GM12875 (cell line): ENCODE data around the gene NCEH1.

Experiments used
- H3K4me3 ChIP-seq: one replicate; pipeline ENCODE4 v1.5.1; 2011; ENCODE audit warnings: low read depth, low read length, control low read depth
- TF ChIP-seq, protein P1 (sequence below): IDR thresholded peaks from 2 replicates; pipeline ENCODE4 v1.5.1; 2011; ENCODE audit warnings: low read depth, mild to moderate bottlenecking, control low read depth, inconsistent platforms, low read length, moderate library complexity, borderline replicate concordance; ENCODE audit not compliant: insufficient read depth

NCEH1 gene

DNA sequence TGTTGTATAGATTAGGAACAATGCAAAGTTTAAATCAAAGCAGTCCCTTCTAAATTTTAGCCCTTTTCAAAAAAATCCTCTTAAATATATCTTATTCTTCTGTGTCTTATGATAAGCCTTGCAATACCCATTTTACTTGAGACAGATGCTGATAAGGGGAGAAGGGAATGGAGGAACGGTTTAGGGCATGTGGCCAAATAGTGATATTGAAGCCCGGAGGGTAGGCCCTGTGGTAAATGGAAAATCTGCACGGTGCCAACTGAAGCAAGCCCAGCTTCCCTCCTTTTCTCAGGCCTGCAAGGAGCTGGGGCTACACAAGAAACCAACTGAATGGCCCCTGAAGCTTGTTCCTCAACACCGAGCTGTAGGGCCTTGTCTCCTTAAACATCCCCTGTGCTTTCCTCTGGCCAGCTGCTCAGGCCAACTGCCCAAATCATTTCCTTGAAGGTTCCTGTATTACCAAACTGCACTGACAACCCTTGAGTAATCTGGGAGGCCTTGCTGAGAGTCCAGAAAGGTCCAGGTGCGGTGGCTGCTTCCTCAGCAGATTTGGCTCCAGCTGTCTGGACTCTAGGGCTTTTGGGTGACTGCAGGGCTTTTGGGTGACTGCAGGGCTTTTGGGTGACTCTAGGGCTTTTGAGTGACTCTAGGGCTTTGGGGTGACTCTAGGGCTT is 67.2 kb downstream of the NCEH1 start:
- TF ChIP-seq, protein P1, sequence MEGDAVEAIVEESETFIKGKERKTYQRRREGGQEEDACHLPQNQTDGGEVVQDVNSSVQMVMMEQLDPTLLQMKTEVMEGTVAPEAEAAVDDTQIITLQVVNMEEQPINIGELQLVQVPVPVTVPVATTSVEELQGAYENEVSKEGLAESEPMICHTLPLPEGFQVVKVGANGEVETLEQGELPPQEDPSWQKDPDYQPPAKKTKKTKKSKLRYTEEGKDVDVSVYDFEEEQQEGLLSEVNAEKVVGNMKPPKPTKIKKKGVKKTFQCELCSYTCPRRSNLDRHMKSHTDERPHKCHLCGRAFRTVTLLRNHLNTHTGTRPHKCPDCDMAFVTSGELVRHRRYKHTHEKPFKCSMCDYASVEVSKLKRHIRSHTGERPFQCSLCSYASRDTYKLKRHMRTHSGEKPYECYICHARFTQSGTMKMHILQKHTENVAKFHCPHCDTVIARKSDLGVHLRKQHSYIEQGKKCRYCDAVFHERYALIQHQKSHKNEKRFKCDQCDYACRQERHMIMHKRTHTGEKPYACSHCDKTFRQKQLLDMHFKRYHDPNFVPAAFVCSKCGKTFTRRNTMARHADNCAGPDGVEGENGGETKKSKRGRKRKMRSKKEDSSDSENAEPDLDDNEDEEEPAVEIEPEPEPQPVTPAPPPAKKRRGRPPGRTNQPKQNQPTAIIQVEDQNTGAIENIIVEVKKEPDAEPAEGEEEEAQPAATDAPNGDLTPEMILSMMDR = no peak
- no peak overlapping the region for H3K4me3 ChIP-seq

DNA sequence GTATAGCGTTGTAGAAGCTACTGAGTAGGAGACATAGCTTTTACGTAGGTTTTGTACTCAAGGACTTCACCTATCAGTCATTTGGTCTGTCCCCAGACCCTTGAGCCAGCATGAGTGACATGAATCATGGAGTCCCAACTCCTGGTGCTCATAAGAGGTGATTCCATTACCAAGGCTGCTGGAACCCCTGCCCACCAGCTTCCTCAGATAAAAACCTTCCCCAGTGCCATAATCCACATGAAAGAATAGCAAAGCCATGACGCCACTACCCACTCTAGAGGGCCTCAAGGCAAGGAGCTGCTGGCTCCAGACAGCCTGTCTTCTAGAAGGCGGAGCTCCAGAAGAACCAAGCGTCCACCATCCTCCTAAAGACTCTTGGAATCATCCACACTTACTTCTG is 69.6 kb downstream of the NCEH1 start:
- TF ChIP-seq, protein P1 = no peak
- H3K4me3 ChIP-seq = no peak overlapping the region

DNA sequence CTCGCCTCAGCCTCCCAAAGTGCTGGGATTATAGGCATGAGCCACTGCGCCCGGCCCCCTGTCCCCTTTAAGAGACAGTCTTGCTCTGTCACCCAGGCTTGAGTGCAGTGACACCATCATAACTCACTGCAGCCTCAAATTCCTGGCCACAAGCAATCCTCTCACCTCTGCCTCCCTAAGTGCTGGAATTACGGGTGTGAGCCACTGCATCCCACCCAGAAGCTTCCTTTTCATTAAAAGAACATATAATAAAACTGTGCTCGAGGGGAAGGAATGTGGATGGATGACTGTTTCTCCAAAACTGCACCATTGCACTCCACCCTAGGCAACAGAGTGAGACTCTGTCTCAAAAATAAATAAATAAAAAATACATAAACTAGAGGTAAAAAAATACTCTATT is 70.1 kb downstream of the NCEH1 start:
- no peak overlapping the region for H3K4me3 ChIP-seq
- TF ChIP-seq, protein P1 = no peak

DNA sequence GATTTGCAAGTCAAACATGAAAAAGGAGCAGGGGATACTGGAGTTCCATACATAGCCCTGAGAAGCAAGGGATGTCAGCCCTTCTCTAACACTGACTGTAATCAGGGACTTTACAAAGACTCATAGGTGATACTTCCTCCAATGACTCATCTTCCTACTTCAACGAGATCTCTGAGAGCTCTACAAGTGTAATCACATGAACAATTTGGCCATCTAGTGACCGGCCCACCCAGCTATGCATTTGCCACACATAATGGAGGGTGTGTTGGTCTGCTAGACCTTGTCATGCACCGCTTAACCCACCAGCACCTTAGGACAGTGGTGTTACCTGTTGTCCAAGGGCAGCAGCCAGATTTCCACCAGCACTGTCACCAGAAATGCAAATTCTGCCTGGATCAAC is 75.3 kb downstream of the NCEH1 start:
- TF ChIP-seq, protein P1 = no peak
- no peak overlapping the region for H3K4me3 ChIP-seq

DNA sequence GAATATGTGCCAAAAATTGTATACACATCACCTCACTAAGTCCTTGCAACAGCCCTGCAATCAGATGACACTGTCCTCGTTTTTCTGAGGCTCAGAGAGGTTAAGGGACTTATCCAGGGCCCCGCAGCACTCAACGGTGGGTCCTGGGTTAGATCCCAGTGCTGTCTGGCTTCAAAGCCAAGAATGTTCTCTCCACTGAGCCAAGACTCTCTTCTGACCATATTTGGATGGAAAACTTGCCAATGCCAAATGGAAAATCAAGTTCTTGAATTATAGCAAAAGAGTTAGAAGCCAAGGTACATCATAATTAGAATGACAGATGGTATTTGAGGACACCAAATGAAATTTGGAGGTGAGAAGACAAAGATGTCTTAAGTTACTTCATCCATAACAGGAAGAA is 75.9 kb downstream of the NCEH1 start:
- TF ChIP-seq, protein P1 = no peak
- H3K4me3 ChIP-seq = no peak overlapping the region

DNA sequence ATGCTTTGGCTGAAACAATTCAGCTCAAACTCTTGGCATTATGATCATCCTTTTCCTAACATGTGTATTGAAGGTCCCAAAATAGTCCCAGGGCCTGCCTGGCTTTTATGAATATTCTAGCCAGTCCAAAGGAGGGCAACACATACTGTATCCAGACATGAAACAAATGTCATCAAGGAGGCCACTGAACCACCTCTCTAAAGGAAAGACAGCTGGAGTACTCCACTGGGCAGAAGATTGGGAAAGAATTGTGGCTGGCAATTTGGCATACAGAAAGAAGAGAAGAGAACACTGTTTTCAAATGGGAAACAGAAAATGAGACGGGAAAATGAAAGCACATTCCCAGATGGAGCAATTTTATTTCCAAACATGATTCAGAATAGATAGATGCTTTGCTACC is 80.6 kb downstream of the NCEH1 start:
- TF ChIP-seq, protein P1 = no peak

DNA sequence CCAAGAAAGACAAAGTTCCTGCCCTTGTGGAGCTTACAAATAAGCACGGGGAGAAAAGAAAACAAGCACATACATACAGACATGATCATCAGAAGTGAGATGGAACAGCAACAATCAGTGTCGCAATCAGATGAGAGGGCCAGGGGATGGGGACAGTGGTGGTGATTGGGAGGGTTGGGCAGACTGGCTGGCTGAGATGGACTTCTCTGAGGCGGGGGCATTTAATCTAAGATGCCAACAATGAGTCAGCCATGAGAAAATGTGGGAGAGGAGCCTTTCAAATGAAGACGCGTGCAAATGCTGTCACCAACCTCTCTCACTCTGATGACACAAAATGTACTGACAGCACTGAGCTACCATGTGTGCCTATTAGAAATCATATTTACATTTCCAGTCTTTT is 81.4 kb downstream of the NCEH1 start:
- TF ChIP-seq, protein P1 = no peak
- H3K4me3 ChIP-seq = no peak overlapping the region

More for the DNA sequence above, 80.6 kb downstream of the NCEH1 start:
- H3K4me3 ChIP-seq = no peak overlapping the region
